Astrocyte of the spinal cord (primary cell): ENCODE measurements around the gene HNF4A.
A peak's percentile ranks its signal among the peaks of the same experiment; 100 is the strongest.
"Not testable (repeated sequence)": the region's sequence is repeated elsewhere in the genome, so short reads cannot be mapped to it uniquely, and the experiment has no call there.

ENCODE experiments used
- DNase-seq: peaks from one replicate; pipeline ENCODE4 v3.0.0; 2011; ENCODE audit warnings: low read depth, low spot score
- H3K4me3 ChIP-seq: 2 replicates; pipeline ENCODE4 v1.5.1; 2011; ENCODE audit warnings: low read depth, mild to moderate bottlenecking, low read length, moderate library complexity
- CTCF ChIP-seq: IDR thresholded peaks from 2 replicates; pipeline ENCODE4 v1.5.1; 2012; ENCODE audit warnings: low read depth, mild to moderate bottlenecking, low read length, inconsistent platforms
- in situ Hi-C: cut with HindIII; loops from 2 replicates; pipeline ENCODE4 v1.10.0; 2017; ENCODE audit warnings: low sequenced_read_pairs

Gene HNF4A

DNA sequence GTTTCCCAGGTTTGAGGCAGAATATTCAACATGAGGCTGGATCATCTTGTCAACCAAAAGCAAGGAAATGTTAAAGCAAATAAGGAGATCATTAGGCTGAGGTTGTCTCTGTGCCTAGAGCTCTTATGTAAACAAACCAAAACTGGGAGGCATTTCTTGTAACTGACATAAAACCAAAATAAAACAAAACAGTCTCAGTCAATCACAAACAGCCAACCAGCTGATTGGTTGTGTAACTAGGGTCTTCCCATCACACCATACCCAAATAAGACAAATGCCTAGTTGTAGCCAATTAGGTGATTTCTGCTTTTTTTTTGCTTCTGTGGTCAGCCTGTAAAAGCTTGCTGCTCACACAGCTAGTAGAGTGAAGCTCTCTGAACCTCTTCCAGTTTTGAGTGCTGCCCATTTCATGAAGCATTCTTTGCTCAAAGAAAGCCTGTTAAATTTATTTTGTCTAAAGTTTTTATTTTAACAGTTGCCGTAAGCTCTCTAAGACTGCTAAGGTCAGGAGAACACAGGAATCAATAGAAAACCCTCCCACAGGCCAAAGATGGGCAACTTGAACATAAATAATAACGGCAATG, 35.6 kb upstream of the HNF4A start:
- in situ Hi-C loops, result no loop called here
- no peak for DNase-seq
- H3K4me3 ChIP-seq, result no peak overlapping the region
- no peak for TF ChIP-seq CTCF

DNA sequence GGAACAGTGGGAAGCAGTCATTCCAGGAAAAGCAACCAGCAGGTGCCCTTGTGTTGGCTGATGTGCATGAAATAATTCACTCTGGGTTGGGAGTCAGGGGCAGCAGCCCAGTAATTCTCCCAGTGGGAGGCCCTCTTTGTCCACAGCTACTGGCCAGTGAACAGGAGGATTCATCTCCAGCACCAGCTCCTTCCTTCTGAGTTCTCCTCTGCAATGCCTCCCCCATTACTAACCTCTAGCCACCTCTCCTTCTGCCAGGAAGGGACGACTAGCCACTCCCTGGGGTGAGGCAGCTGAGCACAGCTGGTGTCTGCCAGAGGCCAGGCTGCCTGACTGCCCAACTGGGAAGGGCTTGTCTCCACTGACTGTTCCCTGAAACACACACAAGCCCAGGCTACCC, 31.2 kb upstream of the HNF4A start:
- in situ Hi-C loops, result no loop called here

GRCh38 chr20:44326391-44327159, 28.9 kb upstream of the HNF4A start:
- in situ Hi-C loops, result no loop called here
- no peak for DNase-seq
- no peak for TF ChIP-seq CTCF
- no peak overlapping the region for H3K4me3 ChIP-seq

More for the DNA sequence above, 31.2 kb upstream of the HNF4A start:
- no peak overlapping the region for H3K4me3 ChIP-seq
- DNase-seq, result peak; percentile 36
- no peak for TF ChIP-seq CTCF

DNA sequence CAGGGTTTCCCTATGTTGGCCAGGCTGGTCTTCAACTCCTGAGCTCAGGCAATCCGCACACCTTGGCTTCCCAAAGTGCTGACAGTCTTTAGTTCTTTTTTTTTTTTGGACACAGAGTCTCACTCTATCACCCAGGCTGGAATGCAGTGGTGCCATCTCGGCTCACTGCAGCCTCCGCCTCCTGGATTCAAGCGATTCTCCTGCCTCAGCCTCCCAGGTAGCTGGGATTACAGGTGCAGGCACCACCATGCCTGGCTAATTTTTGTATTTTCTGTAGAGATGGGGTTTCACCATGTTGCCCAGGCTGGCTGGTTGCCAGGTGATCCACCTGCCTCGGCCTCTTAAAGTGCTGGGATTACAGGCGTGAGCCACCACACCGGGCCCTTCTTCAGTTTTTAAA, 27.8 kb upstream of the HNF4A start:
- DNase-seq, H3K4me3 ChIP-seq, in situ Hi-C loops: not testable (repeated sequence)

DNA sequence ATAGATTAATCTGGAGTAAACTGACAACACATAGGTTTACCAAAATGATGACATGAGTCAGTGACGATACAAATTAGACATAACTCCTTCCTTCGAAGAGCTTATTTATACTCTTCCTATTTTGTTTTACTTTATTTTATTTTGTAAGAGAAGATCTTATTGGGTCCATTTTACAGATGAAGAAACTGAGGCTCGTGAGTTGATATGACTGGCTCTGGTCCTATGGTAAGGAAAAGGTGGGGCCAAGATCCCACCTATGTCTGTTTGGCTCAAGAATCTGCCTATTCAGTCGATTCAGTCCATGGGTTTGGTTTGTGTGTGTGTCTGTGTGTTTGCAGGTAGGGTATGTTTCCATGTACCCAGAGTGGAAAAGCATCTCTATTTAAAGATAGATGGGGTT, 27.1 kb upstream of the HNF4A start:
- in situ Hi-C loops, result no loop called here
- no peak overlapping the region for H3K4me3 ChIP-seq
- no peak for TF ChIP-seq CTCF
- no peak for DNase-seq

GRCh38 chr20:44331201-44331600, 24.3 kb upstream of the HNF4A start:
- in situ Hi-C loops, result no loop called here
- DNase-seq, result no peak
- TF ChIP-seq CTCF, result no peak
- H3K4me3 ChIP-seq, result no peak overlapping the region

- TF ChIP-seq CTCF, result no peak
Observed at GRCh38 chr20:44334306-44334705, 21.2 kb upstream of the HNF4A start.

More at GRCh38 chr20:44334306-44334705, 21.2 kb upstream of the HNF4A start:
- no peak for DNase-seq
- in situ Hi-C loops, result no loop called here
- no peak overlapping the region for H3K4me3 ChIP-seq
